Prostate gland (tissue), 2 donors: Measurements from ENCODE around the gene UBR4.

Experiments used
- CTCF ChIP-seq, 4 experiments: fragments of 200-600 bp in 2 of 4; fragments of 450-650 bp in 2 of 4; sonication (generic) in 2 of 4; IDR thresholded peaks; 1 replicate in 3 of 4; 2 replicates in 1 of 4; pipeline ENCODE4 v1.5.1; 2016 to 2019; ENCODE audit warnings: antibody characterized with exemption in 4 of 4, mild to moderate bottlenecking in 2 of 4, moderate library complexity in 2 of 4
- POLR2A ChIP-seq: fragments of 450-650 bp; IDR thresholded peaks from one replicate; pipeline ENCODE4 v1.6.1; 2016; ENCODE audit warnings: antibody characterized with exemption, mild to moderate bottlenecking
- POLR2AphosphoS5 ChIP-seq: sonication (generic); formaldehyde crosslinking; IDR thresholded peaks from one replicate; pipeline ENCODE4 v1.6.1; 2017; ENCODE audit warnings: antibody characterized with exemption

GRCh38 chr1:19058476-19058797 lies 151.6 kb downstream of the UBR4 start:
- no peak for TF ChIP-seq CTCF (IDR thresholded peaks at IDR 0.05)
- TF ChIP-seq POLR2A, result no peak
- no peak for TF ChIP-seq POLR2AphosphoS5
